ENCODE measurements around the gene INTS13.
"Not testable (repeated sequence)": the region's sequence is repeated elsewhere in the genome, so short reads cannot be mapped to it uniquely, and the experiment has no call there.

The INTS13 gene

DNA sequence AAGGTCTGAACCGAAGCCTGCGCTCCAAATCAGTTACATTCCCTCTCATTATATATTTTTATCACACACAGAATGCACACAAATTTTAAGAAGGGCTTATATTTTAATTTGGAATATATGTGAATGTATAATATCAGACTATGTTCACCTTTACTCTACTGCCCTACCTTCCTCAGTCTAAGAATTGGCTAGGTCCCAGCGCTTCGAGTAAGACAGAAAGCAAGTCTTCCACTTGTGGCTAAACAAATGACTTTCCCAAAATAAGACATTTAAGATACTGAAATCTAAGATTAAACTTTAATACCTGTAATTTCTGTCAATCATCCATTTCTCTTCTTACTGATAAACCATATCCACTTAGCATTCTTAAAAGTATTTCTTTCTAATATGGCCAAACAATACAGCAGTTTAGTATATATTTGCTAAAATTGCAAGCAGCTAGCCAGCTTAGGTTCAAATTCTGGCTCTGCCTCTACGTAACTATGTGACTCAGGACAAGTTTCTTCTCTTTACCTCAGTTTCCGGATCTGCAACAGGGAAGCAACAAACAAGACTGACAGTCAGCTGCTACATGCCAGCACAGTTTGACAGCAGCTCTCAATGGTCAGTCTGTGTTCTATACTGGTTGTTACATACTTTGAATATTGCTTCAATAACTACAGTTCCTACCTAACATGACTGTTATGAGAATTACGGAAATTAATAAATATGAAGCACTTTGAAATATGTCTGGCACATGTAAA is 2.0 kb downstream of the INTS13 start:
- DNase-seq (no peak), ATAC-seq (no peak)

DNA sequence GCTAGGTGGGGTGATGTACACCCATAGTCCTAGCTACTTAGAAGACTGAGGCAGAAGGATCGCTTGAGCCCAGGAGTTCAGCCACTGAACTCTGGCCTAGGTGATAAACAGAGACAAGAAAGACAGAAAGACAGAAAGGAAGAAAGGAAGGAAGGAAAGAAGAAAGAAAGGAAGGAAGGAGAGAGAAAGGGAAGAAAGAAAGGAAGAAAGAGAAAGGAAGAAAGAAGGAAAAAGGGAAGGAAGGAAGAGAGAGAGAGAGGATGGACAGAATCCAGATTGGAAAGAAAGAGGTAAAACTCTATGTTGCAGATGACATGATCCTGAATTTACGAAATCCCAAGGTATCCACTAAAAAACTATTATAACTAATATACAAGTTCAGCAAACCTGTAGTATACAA is 8.2 kb downstream of the INTS13 start:
- no peak for DNase-seq
- no peak for ATAC-seq

GRCh38 chr12:26928661-26929060 is 9.1 kb downstream of the INTS13 start:
- no peak for ATAC-seq
- no peak for DNase-seq

DNA sequence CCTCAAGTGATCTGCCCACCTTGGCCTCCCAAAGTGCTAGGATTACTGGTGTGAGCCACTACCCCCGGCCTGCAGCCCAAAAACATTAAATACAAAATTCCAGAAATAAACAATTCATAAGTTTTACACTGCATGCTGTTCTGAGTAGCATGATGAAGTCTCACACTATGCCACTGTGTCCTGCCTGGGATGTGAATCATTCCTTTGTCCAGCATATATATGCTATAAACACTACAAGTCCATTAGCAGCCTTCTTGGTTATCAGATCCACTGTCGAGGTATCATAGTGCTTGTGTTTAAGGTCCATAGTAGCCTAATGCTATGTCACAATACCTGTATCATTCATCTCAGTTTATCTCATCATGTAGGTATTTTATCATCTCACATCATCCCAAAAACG is 15.9 kb downstream of the INTS13 start:
- ATAC-seq (no peak), DNase-seq (no peak)

GRCh38 chr12:26919216-26919555 is 18.6 kb downstream of the INTS13 start:
- ATAC-seq, result no peak

GRCh38 chr12:26918321-26919215 is 19.2 kb downstream of the INTS13 start:
- ATAC-seq (no peak), DNase-seq (no peak)

More at GRCh38 chr12:26919216-26919555, 18.6 kb downstream of the INTS13 start:
- no peak for DNase-seq

DNA sequence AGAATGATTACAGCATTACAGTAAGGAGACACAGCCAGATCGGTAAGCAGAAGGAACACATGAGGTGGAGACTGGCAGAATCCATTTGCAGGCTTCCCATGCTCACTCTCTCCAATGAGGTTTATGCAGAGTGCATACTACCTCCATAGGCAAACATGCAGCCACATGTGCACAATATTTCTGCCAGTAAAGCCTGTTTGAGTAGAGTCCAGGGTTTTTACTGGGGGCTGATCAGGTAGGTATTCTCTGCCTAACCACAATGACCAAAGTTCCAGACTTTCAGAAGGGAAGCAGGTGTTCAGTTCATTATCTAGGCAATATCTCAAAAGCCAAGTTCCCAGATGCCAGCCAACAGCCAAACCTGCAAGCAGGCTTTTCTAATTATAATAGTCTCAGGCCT is 31.1 kb downstream of the INTS13 start:
- ATAC-seq, result no peak
- DNase-seq, result no peak

DNA sequence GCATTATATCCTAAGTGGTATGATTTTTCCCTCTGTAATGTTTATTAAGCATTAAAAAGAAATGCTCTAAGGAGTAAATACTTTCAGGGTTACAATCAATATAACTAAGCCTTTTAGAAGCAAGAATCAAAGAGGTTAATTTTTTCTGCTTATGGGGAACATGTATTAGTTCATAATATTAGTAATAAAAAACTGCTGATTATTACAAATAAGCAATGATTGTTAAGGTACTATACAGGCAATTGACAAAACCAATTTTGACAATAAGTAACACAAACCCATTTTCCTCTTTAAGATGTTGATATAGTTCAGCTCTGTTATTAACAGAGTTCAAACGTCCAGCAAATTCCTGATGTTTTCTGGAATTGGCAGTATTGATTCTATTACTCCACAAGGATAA is 31.8 kb downstream of the INTS13 start:
- DNase-seq, result no peak
- ATAC-seq, result no peak

- not testable (repeated sequence) for ATAC-seq, DNase-seq
Observed at GRCh38 chr12:26903396-26903795, 34.4 kb downstream of the INTS13 start.

DNA sequence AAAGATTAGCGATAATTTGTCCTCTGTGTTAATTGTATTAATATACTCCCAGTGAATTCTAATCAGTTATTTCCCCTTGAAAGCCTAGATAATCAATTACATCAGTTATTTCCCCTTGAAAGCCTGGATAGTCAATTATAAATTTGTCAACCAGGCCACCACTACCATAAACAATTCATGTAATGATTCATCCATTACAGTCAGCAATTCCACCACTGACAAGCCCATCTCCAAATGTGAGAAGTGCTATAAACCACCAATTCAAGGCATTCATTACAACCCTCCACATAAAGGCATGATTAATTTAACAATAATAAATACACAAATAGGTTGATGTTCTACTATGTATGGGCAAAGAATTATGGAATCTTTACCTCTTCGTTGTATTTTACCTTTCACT is 40.9 kb downstream of the INTS13 start:
- peak; percentile 55 for ATAC-seq
- DNase-seq, result no peak

DNA sequence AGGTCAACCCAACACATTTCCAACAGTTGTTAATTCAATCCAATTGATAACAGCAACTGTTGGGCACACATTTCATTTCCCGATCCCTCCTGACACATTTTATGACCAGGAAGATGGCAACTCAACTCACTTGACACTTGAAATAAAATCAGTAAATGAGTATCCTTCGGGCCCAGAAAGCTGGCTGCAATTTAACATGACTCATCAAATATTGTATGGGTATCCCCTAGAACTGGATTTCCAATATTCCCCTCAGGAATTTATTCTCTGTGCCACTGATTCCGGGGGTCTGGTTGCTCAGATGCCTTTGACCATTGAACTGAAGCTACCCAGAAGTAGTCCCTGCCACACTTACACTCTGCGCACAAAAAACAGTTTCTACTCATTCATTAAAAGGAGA is 42.1 kb downstream of the INTS13 start:
- no peak for ATAC-seq

DNA sequence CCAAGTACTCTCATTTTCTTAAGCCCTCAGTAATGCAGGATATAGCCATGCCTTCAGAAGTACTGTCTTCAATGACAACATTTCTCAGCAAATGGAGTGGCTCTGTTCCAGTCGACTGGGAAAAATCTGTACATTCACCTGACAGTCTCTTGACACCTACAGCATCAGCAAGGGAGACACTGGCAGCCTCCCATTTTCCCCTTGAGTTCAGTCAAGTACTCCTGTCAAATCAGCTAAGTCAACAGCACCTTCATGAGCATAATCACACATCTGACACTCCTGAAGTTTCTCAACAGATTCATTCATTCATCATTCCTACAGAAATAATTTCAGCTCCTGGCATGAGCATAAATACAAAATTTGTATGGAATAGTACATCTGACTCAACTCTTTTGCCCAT is 46.1 kb downstream of the INTS13 start:
- DNase-seq, result no peak
- ATAC-seq, result no peak

More for the DNA sequence above, 42.1 kb downstream of the INTS13 start:
- DNase-seq, result no peak

GRCh38 chr12:26890784-26891183 is 47.0 kb downstream of the INTS13 start:
- no peak for ATAC-seq
- DNase-seq, result no peak

DNA sequence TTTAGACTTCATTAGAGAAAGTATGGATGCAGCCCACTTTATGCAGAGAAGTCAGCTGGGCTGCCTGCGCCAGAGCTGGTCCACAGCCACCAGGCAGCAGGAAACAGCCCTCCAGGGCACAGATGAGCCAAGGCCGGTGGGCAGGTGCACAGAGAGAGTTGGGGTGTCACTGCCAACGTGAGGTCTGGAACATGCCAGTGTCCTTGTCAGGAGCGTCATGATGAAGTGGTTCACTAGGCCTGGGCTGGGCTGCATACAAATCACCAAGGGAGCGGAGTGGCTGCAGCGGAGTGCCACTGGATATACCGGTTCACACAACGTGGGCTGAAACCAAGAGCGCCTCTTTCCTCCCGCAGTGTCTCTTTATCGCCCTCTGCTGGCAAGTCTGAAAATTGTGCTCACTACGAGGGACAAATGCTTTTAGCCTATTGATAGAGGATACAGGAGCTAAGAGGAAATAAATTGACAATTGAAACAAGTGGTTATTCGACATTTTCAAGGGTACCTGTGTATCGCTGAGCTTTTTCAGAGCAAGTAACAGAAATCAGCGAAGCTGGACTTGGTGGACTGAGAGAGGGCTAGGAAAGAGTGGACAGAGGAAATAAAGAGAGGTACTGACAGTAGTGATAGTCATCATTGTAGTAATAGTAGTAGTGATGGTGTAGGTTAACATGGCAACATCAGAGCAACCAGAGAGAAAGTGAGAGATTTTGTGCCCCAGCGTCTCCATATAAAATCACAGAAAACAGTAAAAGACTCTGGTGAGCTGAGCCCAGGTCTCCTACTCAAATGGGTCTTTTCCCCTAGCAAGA is 52.8 kb downstream of the INTS13 start:
- ATAC-seq, result peak; percentile 90

GRCh38 chr12:26880625-26881024 is 57.2 kb downstream of the INTS13 start:
- ATAC-seq (no peak), DNase-seq (no peak)

More for the DNA sequence above, 52.8 kb downstream of the INTS13 start:
- DNase-seq, result peak; percentile 84

DNA sequence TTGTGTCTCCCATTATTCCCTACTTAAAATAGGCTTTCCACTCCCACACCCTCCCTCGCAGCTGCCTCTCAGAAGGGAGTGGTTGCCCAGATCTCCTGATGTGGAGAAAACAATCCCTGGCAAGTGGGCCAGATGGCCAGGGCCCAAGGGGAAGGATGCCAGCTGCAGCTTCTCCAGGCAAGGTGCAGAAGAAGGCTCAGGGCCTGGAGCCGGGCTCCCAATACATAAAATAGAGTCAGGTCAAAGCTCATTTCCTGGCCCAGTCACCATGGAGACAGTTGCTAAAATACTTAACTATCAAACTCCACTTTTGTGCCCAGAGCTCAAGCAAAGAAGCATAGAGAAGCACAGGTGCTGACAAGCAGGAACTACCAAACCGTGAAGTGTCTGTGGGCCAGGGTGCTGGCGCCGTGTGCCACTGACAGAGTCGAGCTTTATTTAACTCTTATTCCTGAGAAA is 59.1 kb downstream of the INTS13 start:
- ATAC-seq, result no peak
- DNase-seq, result no peak

- no peak for DNase-seq
- ATAC-seq, result no peak
Observed at GRCh38 chr12:26874501-26875296, 63.1 kb downstream of the INTS13 start.

DNA sequence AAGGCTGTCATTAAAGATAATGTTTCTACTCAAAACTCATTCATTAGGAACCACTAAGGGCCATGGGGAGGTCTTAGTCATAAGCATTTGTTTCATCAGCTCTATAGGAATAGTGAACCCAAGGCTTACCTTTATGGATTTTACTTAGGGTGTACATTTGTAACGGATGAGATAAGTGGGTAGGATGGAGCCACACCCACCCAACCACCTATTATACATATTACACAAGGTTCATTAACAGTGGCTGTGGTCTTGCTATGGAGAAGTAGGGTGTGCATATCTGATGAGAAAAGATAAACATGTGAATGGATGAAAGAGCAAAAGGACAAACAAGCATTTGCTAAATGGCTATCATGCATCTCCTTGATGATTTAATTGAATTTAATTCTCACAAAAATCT is 65.2 kb downstream of the INTS13 start:
- DNase-seq (no peak), ATAC-seq (no peak)

DNA sequence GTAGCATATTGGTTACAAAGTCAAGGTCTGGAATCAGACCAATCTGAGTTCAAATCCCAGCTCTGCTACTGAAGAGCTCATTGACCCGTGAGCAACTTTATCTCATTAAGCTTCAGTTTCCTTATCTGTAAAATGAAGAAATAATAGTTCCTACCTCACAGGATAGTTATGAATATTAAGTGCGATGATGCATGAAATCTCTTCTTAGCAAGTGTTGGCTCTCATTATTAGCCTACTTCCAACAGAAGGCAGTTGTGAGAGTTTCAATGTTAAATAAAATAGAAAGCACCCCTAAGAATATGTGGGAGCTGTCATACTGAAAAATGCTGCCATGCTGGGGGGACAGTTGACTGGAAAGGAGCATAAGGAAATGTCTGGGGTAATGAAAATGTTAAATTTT is 65.8 kb downstream of the INTS13 start:
- no peak for ATAC-seq
- DNase-seq, result no peak

DNA sequence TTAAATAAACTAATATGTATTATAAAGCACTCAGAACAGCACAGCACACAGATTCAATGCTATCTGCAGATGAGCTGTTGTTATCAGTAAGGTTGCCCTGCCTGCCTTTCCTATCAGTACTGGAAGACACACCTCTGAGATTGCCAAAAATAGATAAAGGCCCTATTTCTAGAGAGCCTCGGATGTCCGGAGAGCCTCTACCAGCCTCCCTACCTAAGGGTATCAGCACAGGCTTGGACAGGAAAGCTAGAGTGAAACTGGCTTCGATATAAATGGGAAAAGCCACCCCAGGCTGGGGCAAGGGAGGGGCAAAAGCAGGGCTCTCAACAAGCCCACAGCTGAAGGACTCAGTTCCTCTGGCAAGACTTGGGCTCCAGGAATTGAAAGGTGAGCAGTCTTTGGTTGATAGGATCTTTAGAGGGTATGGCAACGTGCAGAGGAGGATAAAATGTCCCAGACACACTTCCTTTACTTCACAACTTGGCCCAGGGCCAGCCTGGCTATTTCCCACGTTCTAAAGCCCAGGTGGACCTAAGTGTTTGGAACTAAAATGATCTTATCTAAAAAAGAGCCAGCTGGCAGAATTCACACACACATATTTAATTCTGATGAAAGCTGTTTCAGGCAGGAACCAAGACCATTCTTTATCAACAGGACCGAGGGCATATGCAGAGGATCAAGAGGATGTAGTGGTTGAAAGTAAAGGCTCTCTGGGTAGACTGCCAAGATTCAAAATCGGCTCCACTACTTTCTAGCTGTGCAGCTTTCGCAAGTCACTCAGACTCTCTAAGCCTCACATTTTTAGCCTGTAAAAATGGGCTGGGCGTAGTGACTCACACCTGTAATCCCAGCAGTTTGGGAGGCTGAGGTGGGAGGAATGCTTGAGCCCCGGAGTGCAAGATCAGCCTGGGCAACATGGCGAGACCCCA is 67.0 kb downstream of the INTS13 start:
- no peak for ATAC-seq
- DNase-seq, result no peak

Measured in stimulated activated naive CD8-positive, alpha-beta T cell treated with anti-CD3 and anti-CD28 coated beads, Interleukin-15, Interleukin-2, amounts not matched to agents 100 U/mL and 50 U/mL, for 24 hours (primary cell).